COR-L47 (cell line): ENCODE measurements around the gene PCSK1N.
"Not testable (repeated sequence)": the region's sequence is repeated elsewhere in the genome, so short reads cannot be mapped to it uniquely, and the experiment has no call there.

Experiments used
- DNase-seq: peaks from one replicate; lab custom pipeline; 2025; lab: John Stamatoyannopoulos, UW

Gene PCSK1N

DNA sequence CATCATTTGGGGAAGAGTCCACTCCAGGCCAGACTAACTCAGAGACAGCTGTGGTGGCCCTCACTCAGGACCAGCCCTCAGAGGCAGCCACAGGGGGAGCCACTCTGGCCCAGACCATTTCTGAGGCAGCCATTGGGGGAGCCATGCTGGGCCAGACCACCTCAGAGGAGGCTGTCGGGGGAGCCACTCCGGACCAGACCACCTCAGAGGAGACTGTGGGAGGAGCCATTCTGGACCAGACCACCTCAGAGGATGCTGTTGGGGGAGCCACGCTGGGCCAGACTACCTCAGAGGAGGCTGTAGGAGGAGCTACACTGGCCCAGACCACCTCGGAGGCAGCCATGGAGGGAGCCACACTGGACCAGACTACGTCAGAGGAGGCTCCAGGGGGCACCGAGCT, 12.4 kb downstream of the PCSK1N start:
- DNase-seq = no peak

DNA sequence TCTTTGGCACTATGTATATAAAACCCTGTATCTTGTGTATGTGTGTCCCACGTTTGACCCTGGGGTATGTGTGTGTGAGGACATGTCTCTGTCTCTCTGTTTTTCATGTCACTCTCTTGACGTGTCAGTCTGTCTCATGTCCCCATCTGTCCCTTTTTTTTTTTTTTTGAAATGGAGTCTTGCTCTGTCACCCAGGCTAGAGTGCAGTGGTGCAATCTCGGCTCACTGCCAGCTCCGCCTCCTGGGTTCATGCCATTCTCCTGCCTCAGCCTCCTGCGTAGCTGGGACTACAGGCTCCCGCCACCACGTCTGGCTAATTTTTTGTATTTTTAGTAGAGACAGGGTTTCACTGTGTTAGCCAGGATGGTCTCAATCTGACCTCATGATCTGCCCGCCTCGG, 16.0 kb downstream of the PCSK1N start:
- DNase-seq = not testable (repeated sequence)

DNA sequence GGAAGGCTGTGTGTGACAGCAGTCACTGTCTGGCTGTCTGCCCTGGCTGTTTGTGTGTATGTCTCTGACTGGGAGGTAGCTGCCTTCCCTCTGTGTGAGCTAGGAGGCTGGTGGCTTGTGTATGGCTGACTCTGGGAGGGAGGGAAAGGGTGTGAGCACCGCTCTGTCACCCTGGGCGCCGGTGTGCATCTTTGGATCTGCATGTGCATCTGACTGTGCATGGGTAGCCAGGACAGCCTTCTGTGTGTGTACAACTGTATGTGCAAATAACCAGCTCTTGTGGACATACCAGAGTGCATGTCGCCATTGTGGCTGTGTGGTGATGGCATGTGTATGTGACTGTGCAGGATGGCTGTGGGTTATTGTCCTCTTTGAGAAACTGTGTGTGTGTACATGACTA, 16.5 kb downstream of the PCSK1N start:
- no peak for DNase-seq

DNA sequence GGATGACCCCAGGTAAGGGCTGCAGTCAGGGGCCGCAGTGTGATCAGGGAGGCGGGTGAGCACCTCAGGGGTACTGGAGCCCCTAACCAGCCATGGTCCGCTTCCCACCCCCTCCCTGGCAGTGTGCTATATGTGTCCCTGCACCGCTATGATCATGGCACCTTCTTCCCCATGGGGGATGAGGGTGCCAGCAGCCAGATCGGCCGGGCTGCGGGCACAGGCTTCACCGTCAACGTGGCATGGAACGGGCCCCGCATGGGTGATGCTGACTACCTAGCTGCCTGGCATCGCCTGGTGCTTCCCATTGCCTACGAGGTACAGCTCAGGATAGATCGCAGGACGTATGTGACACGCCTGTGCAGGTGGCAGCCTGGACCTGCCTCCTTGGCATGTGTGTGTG, 17.3 kb downstream of the PCSK1N start:
- DNase-seq = no peak

DNA sequence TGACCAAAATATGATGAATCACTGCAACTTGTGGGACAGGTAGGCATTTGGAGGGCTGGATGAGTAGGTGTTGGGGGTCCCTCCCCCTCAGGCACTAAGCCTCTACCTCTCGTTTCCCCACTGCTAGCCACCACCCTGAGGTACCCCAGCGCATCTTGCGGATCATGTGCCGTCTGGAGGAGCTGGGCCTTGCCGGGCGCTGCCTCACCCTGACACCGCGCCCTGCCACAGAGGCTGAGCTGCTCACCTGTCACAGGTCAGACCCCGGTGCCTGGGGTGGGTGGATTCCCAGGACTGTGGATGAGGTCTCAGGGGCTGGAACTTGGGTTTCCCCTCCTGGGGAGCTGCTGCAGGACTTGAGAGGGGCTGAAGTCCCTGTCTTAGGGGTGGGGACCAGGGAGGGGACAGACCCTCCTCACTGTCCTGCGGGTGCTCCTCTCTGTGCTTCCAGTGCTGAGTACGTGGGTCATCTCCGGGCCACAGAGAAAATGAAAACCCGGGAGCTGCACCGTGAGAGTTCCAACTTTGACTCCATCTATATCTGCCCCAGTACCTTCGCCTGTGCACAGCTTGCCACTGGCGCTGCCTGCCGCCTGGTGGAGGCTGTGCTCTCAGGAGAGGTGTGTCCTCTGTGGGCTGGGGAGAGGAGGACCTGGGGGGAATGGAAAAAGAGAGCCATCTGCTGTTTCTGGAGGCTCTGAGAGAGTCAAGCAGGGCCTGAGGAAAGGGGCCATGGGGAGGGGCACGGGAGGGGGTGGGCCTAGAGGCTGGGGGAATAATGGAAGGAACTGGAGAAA, 19.2 kb downstream of the PCSK1N start:
- no peak for DNase-seq

DNA sequence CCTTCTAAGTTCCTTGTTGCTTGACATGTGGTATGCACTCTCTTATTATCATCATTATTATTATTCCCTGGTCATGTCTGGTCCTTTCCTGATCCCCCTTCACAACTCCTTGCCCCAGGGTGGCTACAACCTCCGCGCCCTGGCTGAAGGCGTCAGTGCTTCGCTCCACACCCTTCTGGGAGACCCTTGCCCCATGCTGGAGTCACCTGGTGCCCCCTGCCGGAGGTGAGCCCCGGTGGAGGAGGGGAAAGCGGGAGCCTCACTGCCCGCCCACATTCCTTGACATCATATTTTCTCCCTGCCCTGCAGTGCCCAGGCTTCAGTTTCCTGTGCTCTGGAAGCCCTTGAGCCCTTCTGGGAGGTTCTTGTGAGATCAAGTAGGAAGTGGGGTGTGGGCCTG, 20.1 kb downstream of the PCSK1N start:
- no peak for DNase-seq

DNA sequence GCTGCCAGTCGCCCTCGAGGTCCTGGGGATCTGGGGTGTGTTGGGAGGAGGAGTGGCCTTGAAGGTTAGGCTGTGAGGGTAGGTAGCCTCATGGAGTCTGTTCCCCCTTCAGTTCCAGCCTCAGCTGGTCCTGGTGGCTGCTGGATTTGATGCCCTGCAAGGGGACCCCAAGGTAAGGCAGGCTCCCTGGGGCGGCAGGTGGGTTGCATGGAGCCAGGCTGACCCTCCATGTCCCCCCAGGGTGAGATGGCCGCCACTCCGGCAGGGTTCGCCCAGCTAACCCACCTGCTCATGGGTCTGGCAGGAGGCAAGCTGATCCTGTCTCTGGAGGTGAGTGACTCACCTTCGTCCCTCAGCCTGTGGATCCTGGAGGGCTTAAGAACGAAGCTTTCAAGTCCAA, 20.7 kb downstream of the PCSK1N start:
- DNase-seq = no peak

DNA sequence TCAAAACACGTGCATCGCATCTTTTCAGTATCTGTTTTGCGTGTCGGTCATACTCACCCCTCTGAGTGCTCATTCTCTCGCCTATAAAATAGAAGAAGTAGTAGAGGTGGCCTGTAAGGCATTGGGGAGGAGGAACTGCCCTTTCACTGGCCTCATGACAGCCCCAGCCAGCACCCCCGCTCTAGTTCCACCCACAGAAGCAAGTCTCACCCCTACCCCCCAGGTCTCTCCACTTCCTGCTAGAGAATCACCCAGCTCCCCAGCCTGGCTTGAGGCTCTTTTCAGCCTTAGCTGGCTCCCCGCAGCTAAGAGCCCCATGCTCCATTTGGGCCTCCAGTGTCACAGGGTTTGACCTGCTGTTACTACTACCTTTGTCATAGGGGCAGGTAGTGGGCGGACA, 21.8 kb downstream of the PCSK1N start:
- no peak for DNase-seq

DNA sequence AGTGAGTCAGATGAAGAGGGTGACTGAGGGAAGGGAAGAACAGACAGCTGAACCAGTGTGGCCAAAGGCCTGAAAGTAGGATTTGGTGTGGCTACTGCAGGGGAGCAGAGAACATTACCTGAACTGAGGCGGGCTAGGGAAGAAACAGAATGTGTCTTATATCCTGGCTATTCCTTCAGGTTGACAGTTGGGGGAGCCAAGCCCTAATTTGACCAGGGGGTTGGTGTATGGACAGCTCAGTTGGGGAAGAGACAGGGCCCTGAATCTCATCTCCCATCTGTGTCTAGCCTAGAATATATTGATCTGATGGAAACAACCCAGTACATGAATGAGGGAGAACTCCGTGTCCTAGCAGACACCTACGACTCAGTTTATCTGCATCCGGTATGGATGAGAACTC, 29.3 kb downstream of the PCSK1N start:
- DNase-seq = no peak

DNA sequence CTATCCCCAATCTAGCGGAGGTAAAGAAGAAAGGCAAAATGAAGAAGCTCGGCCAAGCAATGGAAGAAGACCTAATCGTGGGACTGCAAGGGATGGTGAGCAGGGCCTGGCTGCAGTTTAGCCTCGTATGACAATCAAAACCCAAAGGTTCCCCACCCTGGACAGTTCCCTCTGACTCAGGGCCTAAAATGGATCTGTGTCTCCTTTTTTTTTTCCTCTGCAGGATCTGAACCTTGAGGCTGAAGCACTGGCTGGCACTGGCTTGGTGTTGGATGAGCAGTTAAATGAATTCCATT, 32.6 kb downstream of the PCSK1N start:
- no peak for DNase-seq

DNA sequence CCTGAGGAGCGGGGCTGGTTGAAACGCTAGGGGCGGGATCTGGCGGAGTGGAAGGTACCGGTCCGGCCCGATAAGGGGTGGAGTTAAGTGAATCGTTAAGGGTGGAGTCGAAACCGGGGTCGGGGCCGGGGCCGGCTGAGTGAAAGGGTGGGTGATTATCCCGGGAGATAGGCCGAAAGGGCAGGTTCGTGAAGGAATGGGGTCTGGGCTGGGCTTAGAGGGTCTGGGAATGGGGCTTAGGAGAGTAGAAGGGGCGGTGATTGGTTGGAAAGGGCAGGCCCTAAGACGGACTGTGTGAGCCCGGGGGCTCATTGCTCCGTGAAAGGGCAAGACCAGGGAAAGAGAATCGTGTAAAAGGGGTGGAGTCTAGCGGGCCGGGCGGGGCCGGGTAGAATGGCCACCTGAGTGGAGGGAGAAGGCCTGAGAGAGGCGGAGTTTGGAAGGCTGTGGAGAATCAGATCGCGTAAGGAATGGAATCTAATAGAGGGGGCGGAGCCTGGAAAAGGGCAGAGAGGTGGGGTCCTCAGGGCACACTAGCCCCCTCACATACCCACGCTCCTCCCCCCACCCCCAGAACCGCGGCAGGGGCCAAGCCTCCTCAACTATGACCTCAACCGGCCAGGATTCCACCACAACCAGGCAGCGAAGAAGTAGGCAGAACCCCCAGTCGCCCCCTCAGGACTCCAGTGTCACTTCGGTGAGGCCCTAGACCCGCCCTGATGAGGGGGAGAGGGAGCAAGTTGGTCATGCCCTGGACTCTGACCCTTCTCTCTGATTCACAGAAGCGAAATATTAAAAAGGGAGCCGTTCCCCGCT, 33.1 kb downstream of the PCSK1N start:
- DNase-seq = peak; percentile 65

DNA sequence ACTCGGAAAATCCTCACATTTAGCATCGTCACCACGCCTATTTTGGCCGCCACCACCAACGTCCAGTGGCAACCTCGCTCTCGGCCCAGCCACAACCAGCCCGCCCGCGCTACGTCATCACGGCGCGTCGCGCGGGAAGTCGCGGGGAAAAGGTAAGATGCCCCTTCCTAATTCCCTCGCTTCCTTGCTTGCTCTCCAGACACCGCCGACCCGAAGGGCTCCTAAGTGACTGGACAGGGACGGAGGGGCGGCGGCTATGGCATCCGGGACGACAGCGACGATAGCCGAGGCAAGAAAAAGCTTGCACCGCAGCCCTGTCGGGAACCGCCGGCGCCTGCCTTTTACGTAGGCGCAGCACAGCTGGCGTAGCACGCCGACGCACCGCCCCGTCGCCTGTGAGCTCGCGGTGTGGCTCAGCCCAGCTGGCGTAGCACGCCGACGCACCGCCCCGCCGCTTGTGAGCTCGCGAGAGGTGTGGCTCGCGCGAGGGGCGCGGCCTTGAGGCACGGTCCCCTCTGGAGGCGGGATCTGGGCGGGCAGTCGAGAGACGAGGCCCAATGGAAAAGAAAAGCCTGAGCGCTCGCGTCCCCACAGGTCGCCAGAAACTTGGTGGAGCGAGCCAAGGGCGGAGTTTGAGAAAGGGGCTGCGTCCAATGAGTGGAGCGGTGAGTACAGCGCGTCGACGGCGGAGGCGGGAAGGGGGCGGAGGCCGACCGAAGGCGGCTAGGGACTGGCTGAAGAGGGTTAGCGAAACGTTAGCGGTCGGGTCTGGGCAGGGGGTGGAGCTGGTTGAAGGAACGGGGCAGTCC, 33.9 kb downstream of the PCSK1N start, which contains the start of gene HDAC6:
Gene HDAC6 (plus strand): TSS at position 788 of the 809 bp plus-strand sequence. CDS start 626 bp downstream, outside the sequence.
- peak; percentile 97 for DNase-seq

DNA sequence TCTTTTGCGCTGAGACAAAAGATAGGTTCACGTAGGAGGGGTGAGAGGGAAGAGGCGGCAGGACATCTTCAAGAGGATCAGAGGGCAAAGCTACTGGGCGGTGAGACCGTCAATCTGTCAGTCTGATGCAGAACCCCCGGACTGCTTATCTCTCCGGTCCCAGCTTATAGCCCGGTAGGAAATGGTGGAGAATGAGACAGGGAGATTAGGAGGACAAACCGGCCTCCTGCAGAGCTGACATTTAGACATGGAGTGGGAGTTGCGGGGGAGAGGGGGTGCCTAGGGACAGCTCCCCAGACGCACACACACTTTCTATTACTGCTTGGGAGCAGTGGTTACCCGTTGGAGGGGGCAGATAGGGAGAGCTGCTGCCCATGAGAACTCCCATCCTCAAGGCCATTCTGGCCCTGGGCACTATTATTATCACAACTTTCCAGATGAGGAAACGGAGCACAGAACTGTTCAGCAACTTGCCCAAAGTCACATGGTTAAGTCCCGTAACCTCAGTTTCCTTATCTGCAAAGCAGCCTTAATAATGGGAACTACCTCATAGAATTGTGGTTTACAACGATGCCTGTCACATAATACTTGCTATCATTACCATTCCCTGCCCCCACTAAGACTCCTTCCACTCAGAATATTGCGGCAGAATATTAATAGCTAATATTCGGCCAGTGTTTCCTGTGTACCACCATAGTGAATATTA, 34.7 kb downstream of the PCSK1N start:
- DNase-seq = no peak

DNA sequence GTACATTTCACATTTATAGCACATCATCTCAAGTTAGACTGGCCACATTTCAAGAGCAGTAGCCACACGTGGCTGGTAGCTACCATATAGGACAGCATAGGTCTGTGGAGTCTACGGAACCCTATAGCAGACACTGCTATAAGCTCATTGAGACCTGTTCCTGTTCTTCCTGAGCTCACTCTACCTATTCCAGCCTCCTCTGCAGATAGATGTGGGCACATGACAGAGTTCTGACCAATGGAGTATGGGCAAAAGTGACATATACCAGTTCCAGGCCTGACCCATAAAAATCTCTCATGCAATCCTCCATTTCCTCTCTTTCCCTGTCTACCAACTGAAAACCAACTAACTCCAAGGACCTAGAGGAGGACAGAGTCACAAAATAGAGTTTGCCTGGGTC, 37.1 kb downstream of the PCSK1N start:
- no peak for DNase-seq

DNA sequence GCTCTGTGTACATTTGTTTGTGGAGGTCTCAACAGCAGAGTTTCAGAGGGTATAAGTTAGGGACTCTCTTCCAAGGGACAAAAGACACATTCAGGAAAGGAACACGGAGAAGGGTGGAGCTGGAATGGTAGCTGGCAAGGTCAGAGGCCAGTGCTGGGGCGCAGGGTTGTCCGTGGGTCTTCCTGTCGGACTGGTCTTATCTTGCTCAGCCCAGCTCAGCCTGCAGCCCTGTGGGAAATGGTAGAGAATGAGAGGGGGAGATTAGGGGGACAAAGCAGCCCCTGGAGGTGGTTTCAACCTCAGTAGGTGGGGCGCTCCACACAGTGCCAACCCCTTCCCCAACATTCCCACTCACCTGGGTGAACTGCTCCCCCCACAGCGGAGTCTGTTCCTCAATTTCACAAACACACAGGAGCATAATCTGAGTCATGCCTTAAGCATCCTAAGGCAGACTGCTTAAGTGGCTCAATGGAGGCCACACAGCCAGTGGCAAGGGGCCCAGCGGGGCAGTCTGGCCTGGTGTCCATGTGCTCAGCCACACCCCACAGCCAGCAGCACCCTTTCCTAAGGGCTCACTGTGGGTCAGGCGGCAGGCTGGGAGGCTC, 40.4 kb downstream of the PCSK1N start:
- no peak for DNase-seq

DNA sequence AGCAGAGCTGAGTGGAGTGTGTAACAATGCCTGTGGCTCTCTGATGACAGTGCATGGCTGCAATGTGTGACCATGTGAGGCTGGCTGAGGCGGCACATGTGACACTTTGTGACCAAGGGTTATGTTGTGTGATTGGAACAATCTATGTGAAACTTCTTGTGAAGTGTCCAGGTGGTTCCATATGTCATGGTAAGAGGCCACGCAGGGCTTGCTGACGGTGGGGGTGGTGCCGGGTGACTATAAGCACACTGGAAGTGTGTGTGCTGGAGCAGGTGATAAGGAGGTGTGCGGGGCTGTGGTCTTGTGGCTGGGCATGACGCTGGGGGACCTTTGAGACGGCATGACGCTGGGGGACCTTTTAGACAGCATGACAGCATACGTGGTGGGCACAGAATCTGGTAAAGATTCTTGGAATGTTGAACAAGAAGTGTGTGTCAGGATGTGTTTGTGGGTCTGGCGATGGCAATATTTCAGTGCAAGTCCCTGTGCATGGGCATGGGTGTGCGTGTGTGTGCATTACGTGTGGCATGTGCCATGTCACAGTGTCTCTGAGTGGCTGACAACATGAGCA, 41.0 kb downstream of the PCSK1N start:
- no peak for DNase-seq

DNA sequence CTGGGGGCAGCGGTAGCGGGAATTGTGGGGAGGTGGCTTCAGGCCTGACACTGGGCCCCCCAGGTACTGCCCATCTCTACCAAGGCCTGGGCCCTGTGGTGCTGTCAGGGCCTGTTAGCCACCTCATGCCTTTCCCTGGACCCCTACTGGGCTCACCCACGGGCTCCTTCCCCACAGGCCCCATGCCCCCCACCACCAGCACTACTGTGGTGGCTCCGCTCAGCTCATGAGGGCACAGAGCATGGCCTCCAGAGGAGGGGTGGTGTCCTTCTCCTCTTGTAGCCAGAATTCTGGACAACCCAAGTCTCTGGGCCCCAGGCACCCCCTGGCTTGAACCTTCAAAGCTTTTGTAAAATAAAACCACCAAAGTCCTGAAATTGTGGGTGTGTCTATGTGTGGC, 41.5 kb downstream of the PCSK1N start:
- no peak for DNase-seq

DNA sequence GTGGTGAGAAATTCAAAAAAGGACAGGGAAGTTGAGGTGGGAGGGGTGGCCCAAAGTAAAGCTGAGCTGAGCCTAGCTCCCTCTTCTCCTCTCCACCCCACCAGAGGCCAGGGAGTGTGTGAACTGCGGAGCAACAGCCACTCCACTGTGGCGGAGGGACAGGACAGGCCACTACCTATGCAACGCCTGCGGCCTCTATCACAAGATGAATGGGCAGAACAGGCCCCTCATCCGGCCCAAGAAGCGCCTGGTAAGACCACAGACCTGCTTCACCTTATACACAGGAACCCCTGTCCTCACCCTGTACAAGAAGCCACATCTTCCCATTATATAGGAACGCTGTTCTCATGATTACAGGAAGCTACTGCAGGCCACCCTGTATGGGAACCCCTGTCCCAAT, 43.2 kb downstream of the PCSK1N start:
- no peak for DNase-seq

DNA sequence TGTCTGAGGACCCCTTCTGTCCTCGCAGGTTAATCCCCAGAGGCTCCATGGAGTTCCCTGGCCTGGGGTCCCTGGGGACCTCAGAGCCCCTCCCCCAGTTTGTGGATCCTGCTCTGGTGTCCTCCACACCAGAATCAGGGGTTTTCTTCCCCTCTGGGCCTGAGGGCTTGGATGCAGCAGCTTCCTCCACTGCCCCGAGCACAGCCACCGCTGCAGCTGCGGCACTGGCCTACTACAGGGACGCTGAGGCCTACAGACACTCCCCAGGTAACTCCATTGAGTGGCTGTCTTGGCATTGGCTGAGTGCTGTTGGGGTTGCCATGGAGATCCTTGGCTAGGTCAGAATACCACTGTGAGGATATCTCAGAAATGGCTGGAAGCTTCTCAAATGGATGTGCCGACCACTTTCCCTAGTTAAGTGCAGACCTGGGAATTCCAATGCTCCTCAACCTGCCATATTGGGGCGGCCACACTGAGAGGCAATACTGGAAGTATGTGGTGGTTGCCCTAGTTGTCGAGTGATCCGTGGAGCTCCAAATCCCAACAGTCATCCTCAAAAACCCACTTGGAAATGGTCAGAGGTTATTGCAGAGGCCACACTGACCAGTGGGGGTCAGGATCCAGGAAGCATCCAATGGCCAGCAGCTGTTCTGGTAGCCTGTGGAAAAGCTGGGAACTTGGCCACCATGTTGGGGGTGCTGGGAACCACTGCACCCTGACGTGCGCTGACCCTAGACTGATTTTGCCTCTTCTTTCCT, 44.2 kb downstream of the PCSK1N start:
- no peak for DNase-seq

DNA sequence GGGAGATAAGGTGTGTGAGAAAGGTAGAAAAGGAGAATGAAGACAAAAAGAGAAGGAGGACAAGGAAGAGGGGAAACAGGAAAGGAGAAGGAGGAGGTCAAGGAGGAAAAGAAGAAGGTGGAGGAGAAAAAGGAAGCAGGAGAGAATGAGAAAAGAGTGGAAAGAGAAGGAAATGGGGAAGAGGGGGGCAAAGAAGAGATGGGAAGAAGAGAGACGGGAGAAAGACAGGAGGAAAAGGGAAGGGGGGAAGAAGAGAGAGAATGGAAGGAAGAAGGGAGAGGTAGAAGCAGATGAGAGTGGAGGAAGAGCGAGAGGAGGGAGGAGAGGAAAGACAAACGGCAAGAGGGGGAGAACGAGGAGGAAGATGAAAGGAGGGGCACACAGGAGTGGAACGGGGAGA, 44.9 kb downstream of the PCSK1N start:
- no peak for DNase-seq
